CD4-positive, alpha-beta memory T cell (primary cell): ENCODE data around the gene PPCS. TPM values are rescaled to one million over a fixed set of nuclear protein-coding genes. Genes with fewer than 3 reads are reported as not detected.
"Not testable (repeated sequence)": the region's sequence is repeated elsewhere in the genome, so short reads cannot be mapped to it uniquely, and the experiment has no call there.

Experiments used
- CTCF ChIA-PET: fragments of 350-600 bp; sonication (Branson Sonifier 250); formaldehyde crosslinking; loops from one replicate; lab custom pipeline; 2021; ENCODE audit warnings: inconsistent platforms; ENCODE audit not compliant: partially characterized antibody; lab: Charles Lee
- POLR2A ChIA-PET: fragments of 350-600 bp; sonication (Branson Sonifier 250); formaldehyde crosslinking; loops from one replicate; lab custom pipeline; 2021; ENCODE audit not compliant: partially characterized antibody; lab: Charles Lee
- DNase-seq, 5 donors: peaks; one replicate each; pipeline versions ENCODE4 v3.0.0 to v3.0.0-alpha.2; 2020 to 2022; ENCODE audit warnings: mixed read lengths in 1 of 5
- H3K27ac ChIP-seq: one replicate; pipeline ENCODE4 v1.7.0; 2013; ENCODE audit warnings: low read depth, low read length
- H3K27me3 ChIP-seq: 2 replicates; pipeline ENCODE4 v1.7.0; 2013; ENCODE audit warnings: mild to moderate bottlenecking, low read length, moderate library complexity; ENCODE audit not compliant: insufficient read depth
- H3K36me3 ChIP-seq: 2 replicates; pipeline ENCODE4 v1.7.0; 2013; ENCODE audit warnings: mild to moderate bottlenecking, low read length, moderate library complexity; ENCODE audit not compliant: insufficient read depth
- H3K4me1 ChIP-seq: 2 replicates; pipeline ENCODE4 v1.7.0; 2013; ENCODE audit warnings: mild to moderate bottlenecking, low read length, moderate library complexity; ENCODE audit not compliant: insufficient read depth
- H3K4me3 ChIP-seq, 2 donors: one replicate each; pipeline ENCODE4 v1.7.0; 2013; ENCODE audit warnings: low read length in 2 of 2, mild to moderate bottlenecking in 1 of 2
- H3K9me3 ChIP-seq, 2 donors: one replicate each; pipeline ENCODE4 v1.7.0; 2013; ENCODE audit warnings: low read length in 2 of 2, control low read depth in 1 of 2; ENCODE audit not compliant: control insufficient read depth in 1 of 2
- H3K27ac Mint-ChIP-seq, 7 donors: one replicate each; pipeline ENCODE4 v1.8.0; 2020 to 2021; ENCODE audit warnings: mixed read lengths in 7 of 7, mild to moderate bottlenecking in 6 of 7, inconsistent platforms in 3 of 7, moderate library complexity in 3 of 7
- H3K27me3 Mint-ChIP-seq, 2 donors: one replicate each; pipeline ENCODE4 v1.8.0; 2020 to 2021; ENCODE audit warnings: mixed read lengths in 2 of 2
- H3K36me3 Mint-ChIP-seq, 2 donors: one replicate each; pipeline ENCODE4 v1.8.0; 2020 to 2021; ENCODE audit warnings: mixed read lengths in 2 of 2, inconsistent platforms in 1 of 2, mild to moderate bottlenecking in 1 of 2
- H3K4me1 Mint-ChIP-seq, 4 donors: one replicate each; pipeline ENCODE4 v1.8.0; 2020 to 2021; ENCODE audit warnings: mixed read lengths in 4 of 4, mild to moderate bottlenecking in 1 of 4
- H3K4me3 Mint-ChIP-seq, 8 donors: one replicate each; pipeline ENCODE4 v1.8.0; 2020 to 2021; ENCODE audit warnings: mixed read lengths in 8 of 8, mild to moderate bottlenecking in 7 of 8, moderate library complexity in 6 of 8, inconsistent platforms in 3 of 8
- H3K9me3 Mint-ChIP-seq, 8 donors: one replicate each; pipeline ENCODE4 v1.8.0; 2020 to 2021; ENCODE audit warnings: mixed read lengths in 8 of 8, mild to moderate bottlenecking in 5 of 8, inconsistent platforms in 3 of 8, moderate library complexity in 1 of 8
- intact Hi-C: fragments of 100-400 bp; cut with micrococcal nuclease; formaldehyde crosslinking; loops from one replicate; pipeline ENCODE4 v1.15.1; 2023
- polyA plus RNA-seq, 2 donors: library from polyadenylated mRNA; unstranded; fragments of 300-500 nt; fragmentation: Illumina TruSeq; gene quantifications; one replicate each; pipeline ENCODE4 v1.2.3, GENCODE V29; 2021
- total RNA-seq, 2 experiments: library from RNA; stranded (reverse); gene quantifications; one replicate each; pipeline ENCODE4 v1.2.3, GENCODE V29; 2021

The PPCS gene
- total and polyA plus RNA-seq, 4 experiments from 2014 or later: 61.1 to 159 (median 88.2) TPM

- H3K36me3 Mint-ChIP-seq: peaks cover 9 to 30% of the 10 kb centered on the region in 2 donors
- no peak overlapping the region for H3K27ac Mint-ChIP-seq
- CTCF ChIA-PET: no interaction called here
- intact Hi-C loops: no loop called here
- Histone ChIP-seq H3K4me1 (no peaks in the 10 kb centered on the region), H3K27ac (no peak overlapping the region), H3K9me3 (no peaks in the 10 kb centered on the region), H3K27me3 (no peaks in the 10 kb centered on the region), H3K36me3 (no peaks in the 10 kb centered on the region), H3K4me3 (no peak overlapping the region)
- POLR2A ChIA-PET: no interaction called here
- no peaks in the 10 kb centered on the region for H3K4me1 Mint-ChIP-seq
- DNase-seq: no peak
- no peaks in the 10 kb centered on the region for H3K9me3 Mint-ChIP-seq
- H3K27me3 Mint-ChIP-seq: no peaks in the 10 kb centered on the region
- H3K4me3 Mint-ChIP-seq: no peak overlapping the region
Observed at GRCh38 chr1:42484382-42484781, 28.0 kb downstream of the PPCS start.

GRCh38 chr1:42490237-42490636 lies 33.9 kb downstream of the PPCS start:
- Histone ChIP-seq H3K4me3 (no peak overlapping the region), H3K27ac (no peak overlapping the region), H3K4me1 (no peaks in the 10 kb centered on the region), H3K36me3 (no peaks in the 10 kb centered on the region), H3K27me3 (no peaks in the 10 kb centered on the region), H3K9me3 (no peaks in the 10 kb centered on the region)
- intact Hi-C loops: no loop called here
- no peaks in the 10 kb centered on the region for H3K4me1 Mint-ChIP-seq
- CTCF ChIA-PET: no interaction called here
- H3K27me3 Mint-ChIP-seq: no peaks in the 10 kb centered on the region
- no peak overlapping the region for H3K27ac Mint-ChIP-seq
- POLR2A ChIA-PET: no interaction called here
- H3K9me3 Mint-ChIP-seq: peaks cover 0 to 7% (median 0%) of the 10 kb centered on the region in 8 donors
- H3K36me3 Mint-ChIP-seq: peaks cover 13 to 41% of the 10 kb centered on the region in 2 donors
- no peak for DNase-seq
- H3K4me3 Mint-ChIP-seq: no peak overlapping the region

GRCh38 chr1:42502031-42502430 lies 45.7 kb downstream of the PPCS start:
- POLR2A ChIA-PET, H3K4me1 Mint-ChIP-seq, H3K27me3 ChIP-seq, H3K36me3 ChIP-seq, H3K27me3 Mint-ChIP-seq, H3K4me3 Mint-ChIP-seq, H3K27ac Mint-ChIP-seq, CTCF ChIA-PET, H3K27ac ChIP-seq, intact Hi-C loops, H3K4me3 ChIP-seq, H3K9me3 ChIP-seq, DNase-seq, H3K4me1 ChIP-seq: not testable (repeated sequence)
- peaks cover 45 to 49% of the 10 kb centered on the region in 2 donors for H3K36me3 Mint-ChIP-seq
- H3K9me3 Mint-ChIP-seq: peaks cover 0 to 42% (median 26%) of the 10 kb centered on the region in 8 donors

- no peaks in the 10 kb centered on the region for H3K9me3 ChIP-seq
- H3K27ac Mint-ChIP-seq: no peak overlapping the region
- no peaks in the 10 kb centered on the region for H3K36me3 ChIP-seq
- ChIA-PET POLR2A (no interaction called here), CTCF (no interaction called here)
- peaks cover 57 to 59% of the 10 kb centered on the region in 2 donors for H3K36me3 Mint-ChIP-seq
- no peaks in the 10 kb centered on the region for H3K4me1 ChIP-seq
- no peak overlapping the region for H3K4me3 Mint-ChIP-seq
- H3K27me3 Mint-ChIP-seq: no peaks in the 10 kb centered on the region
- no peaks in the 10 kb centered on the region for H3K27me3 ChIP-seq
- intact Hi-C loops: no loop called here
- no peak overlapping the region for H3K4me3 ChIP-seq
- no peak for DNase-seq
- peaks cover 0 to 67% (median 41%) of the 10 kb centered on the region in 8 donors for H3K9me3 Mint-ChIP-seq
- no peaks in the 10 kb centered on the region for H3K4me1 Mint-ChIP-seq
- H3K27ac ChIP-seq: no peak overlapping the region
Observed at GRCh38 chr1:42504535-42505128, 48.3 kb downstream of the PPCS start.

- peaks cover 0 to 87% (median 60%) of the 10 kb centered on the region in 8 donors for H3K9me3 Mint-ChIP-seq
- no peak overlapping the region for H3K27ac Mint-ChIP-seq
- no peaks in the 10 kb centered on the region for H3K4me1 Mint-ChIP-seq
- ChIA-PET POLR2A (no interaction called here), CTCF (no interaction called here)
- H3K27me3 ChIP-seq: no peaks in the 10 kb centered on the region
- DNase-seq: no peak
- H3K27ac ChIP-seq: no peak overlapping the region
- H3K27me3 Mint-ChIP-seq: no peaks in the 10 kb centered on the region
- no peaks in the 10 kb centered on the region for H3K36me3 ChIP-seq
- no peak overlapping the region for H3K4me3 Mint-ChIP-seq
- peaks cover 65 to 69% of the 10 kb centered on the region in 2 donors for H3K36me3 Mint-ChIP-seq
- H3K4me1 ChIP-seq: no peaks in the 10 kb centered on the region
- no peak overlapping the region for H3K4me3 ChIP-seq
- intact Hi-C loops: no loop called here
- peaks cover 0 to 10% of the 10 kb centered on the region in 2 donors for H3K9me3 ChIP-seq
Observed at GRCh38 chr1:42506576-42506975, 50.2 kb downstream of the PPCS start.

Other genes with a start within 250 kb of the PPCS start
- 100 to 1,000 TPM in 1 of 2 experiments, 10 to 100 TPM in 1; 97.4 to 102 TPM for gene FOXJ3, start 121.3 kb upstream of the PPCS start, total RNA-seq
- 10 to 100 TPM; 23.7 to 46.6 TPM for gene FOXJ3, start 121.3 kb upstream of the PPCS start, polyA plus RNA-seq
- under 1 TPM; 0.03 to 0.06 TPM for gene RIMKLA, start 75.8 kb upstream of the PPCS start, total RNA-seq
- gene RIMKLA, start 75.8 kb upstream of the PPCS start, polyA plus RNA-seq: under 1 TPM; 0.24 to 0.49 TPM
- gene ZMYND12, start 521 bp upstream of the PPCS start, total RNA-seq: 1 to 10 TPM in 1 of 2 experiments, under 1 TPM in 1; 0.58 to 1.3 TPM
- gene ZMYND12, start 521 bp upstream of the PPCS start, polyA plus RNA-seq: 1 to 10 TPM in 1 of 2 donors, under 1 TPM in 1; 0.28 to 3.2 TPM
- gene CCDC30, start 6.7 kb downstream of the PPCS start, total RNA-seq: 1 to 10 TPM; 7.0 to 7.1 TPM
- gene CCDC30, start 6.7 kb downstream of the PPCS start, polyA plus RNA-seq: 1 to 10 TPM; 2.5 to 3.4 TPM
- gene PPIH, start 201.9 kb downstream of the PPCS start, total RNA-seq: 10 to 100 TPM; 40.5 to 42.9 TPM
- 10 to 100 TPM; 65.8 to 74.4 TPM for gene PPIH, start 201.9 kb downstream of the PPCS start, polyA plus RNA-seq
- gene YBX1, start 225.9 kb downstream of the PPCS start, total RNA-seq: 100 to 1,000 TPM; 328 TPM
- 100 to 1,000 TPM in 1 of 2 donors, 10 to 100 TPM in 1; 69.9 to 107 TPM for gene YBX1, start 225.9 kb downstream of the PPCS start, polyA plus RNA-seq